ENCODE results near the gene STRAP.

DNA sequence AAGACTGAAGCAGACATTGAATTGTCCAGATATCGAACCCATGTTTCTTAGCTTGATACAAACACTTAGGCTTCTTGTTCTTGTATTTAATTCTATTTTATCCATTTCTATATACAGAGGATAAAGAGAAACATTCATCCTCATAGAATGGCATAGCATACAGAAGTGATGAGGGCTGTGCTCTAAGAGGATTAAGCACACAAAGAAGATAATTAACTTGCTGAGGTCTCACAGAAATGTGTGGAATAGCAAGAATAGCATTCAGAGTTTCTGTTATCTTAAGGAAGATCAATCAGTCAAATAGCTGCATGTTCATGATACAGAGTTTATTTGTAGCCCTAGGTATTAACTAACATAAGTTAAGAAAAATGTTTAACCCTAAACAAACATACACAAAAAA lies 27.3 kb upstream of the STRAP start:
- TF ChIP-seq, protein P1, sequence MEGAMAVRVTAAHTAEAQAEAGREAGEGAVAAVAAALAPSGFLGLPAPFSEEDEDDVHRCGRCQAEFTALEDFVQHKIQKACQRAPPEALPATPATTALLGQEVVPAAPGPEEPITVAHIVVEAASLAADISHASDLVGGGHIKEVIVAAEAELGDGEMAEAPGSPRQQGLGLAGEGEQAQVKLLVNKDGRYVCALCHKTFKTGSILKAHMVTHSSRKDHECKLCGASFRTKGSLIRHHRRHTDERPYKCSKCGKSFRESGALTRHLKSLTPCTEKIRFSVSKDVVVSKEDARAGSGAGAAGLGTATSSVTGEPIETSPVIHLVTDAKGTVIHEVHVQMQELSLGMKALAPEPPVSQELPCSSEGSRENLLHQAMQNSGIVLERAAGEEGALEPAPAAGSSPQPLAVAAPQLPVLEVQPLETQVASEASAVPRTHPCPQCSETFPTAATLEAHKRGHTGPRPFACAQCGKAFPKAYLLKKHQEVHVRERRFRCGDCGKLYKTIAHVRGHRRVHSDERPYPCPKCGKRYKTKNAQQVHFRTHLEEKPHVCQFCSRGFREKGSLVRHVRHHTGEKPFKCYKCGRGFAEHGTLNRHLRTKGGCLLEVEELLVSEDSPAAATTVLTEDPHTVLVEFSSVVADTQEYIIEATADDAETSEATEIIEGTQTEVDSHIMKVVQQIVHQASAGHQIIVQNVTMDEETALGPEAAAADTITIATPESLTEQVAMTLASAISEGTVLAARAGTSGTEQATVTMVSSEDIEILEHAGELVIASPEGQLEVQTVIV (IDR thresholded peaks at IDR 0.05; ENCODE audit: borderline replicate concordance, partially characterized antibody) = no peak
- TF ChIP-seq EGR1 (IDR thresholded peaks at IDR 0.05; ENCODE audit: borderline replicate concordance in 1 of 2, low read depth in 2 of 2, low read length in 2 of 2) (no peak), RFX5 (IDR thresholded peaks at IDR 0.05; ENCODE audit: low read depth, low read length) (no peak), HDAC2 (IDR thresholded peaks at IDR 0.05) (no peak), EZH2 (IDR thresholded peaks at IDR 0.05; ENCODE audit: borderline replicate concordance, control insufficient read depth, low read depth, low read length) (no peak), FOS (IDR thresholded peaks at IDR 0.05; ENCODE audit: borderline replicate concordance, extremely low read depth, insufficient read length) (no peak), POLR2A (IDR thresholded peaks at IDR 0.05; ENCODE audit: low read depth, low read length) (no peak), NRF1 (conservative IDR thresholded peaks at IDR 0.05; ENCODE audit: low read depth, low read length) (no peak), TARDBP (IDR thresholded peaks at IDR 0.05; ENCODE audit: borderline replicate concordance) (no peak)
- TF ChIP-seq, protein P2, sequence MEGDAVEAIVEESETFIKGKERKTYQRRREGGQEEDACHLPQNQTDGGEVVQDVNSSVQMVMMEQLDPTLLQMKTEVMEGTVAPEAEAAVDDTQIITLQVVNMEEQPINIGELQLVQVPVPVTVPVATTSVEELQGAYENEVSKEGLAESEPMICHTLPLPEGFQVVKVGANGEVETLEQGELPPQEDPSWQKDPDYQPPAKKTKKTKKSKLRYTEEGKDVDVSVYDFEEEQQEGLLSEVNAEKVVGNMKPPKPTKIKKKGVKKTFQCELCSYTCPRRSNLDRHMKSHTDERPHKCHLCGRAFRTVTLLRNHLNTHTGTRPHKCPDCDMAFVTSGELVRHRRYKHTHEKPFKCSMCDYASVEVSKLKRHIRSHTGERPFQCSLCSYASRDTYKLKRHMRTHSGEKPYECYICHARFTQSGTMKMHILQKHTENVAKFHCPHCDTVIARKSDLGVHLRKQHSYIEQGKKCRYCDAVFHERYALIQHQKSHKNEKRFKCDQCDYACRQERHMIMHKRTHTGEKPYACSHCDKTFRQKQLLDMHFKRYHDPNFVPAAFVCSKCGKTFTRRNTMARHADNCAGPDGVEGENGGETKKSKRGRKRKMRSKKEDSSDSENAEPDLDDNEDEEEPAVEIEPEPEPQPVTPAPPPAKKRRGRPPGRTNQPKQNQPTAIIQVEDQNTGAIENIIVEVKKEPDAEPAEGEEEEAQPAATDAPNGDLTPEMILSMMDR (IDR thresholded peaks at IDR 0.05 in 2 of 3, conservative IDR thresholded peaks at IDR 0.05 in 1 of 3; ENCODE audit: control insufficient read depth in 2 of 3, extremely low read depth in 1 of 3, insufficient read depth in 1 of 3, low read depth in 3 of 3, low read length in 3 of 3) = no peak
- TF ChIP-seq, protein P3, sequence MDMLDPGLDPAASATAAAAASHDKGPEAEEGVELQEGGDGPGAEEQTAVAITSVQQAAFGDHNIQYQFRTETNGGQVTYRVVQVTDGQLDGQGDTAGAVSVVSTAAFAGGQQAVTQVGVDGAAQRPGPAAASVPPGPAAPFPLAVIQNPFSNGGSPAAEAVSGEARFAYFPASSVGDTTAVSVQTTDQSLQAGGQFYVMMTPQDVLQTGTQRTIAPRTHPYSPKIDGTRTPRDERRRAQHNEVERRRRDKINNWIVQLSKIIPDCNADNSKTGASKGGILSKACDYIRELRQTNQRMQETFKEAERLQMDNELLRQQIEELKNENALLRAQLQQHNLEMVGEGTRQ (IDR thresholded peaks at IDR 0.05; ENCODE audit: borderline replicate concordance, low read depth, low read length) = no peak
- TF ChIP-seq, protein P4, sequence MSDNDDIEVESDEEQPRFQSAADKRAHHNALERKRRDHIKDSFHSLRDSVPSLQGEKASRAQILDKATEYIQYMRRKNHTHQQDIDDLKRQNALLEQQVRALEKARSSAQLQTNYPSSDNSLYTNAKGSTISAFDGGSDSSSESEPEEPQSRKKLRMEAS (IDR thresholded peaks at IDR 0.05; ENCODE audit: low read depth, low read length) = no peak

Data from GM12878 (cell line).